ENCODE measurements around the gene MGAT4C. TPM values are rescaled to one million over a fixed set of nuclear protein-coding genes. Genes with fewer than 3 reads are reported as not detected.

Gene MGAT4C
- total RNA-seq, 1 experiment from 2014 or later: 10.3 TPM

- TF ChIP-seq CTCF (conservative IDR thresholded peaks at IDR 0.05; ENCODE audit: low read depth, low read length) (no peak), EZH2 (IDR thresholded peaks at IDR 0.05; ENCODE audit: borderline replicate concordance, low read depth, low read length, poor library complexity, severe bottlenecking) (no peak)
- H3K4me1 ChIP-seq (ENCODE audit: insufficient read depth, low read length, poor library complexity, severe bottlenecking): peaks cover 56% of the 10 kb centered on the region
- ChIA-PET POLR2A (ENCODE audit: low non-redundant PET) (no interaction called here), CTCF (no interaction called here)
- no peaks in the 10 kb centered on the region for H3K27me3 ChIP-seq (replicated peaks; ENCODE audit: insufficient read depth, low read depth, low read length, poor library complexity)
- H3K9me3 ChIP-seq (ENCODE audit: low read depth, low read length, poor library complexity, severe bottlenecking): no peaks in the 10 kb centered on the region
- no peak overlapping the region for H3K4me3 ChIP-seq (ENCODE audit: low read depth, low read length, poor library complexity, severe bottlenecking)
- H3K36me3 ChIP-seq (ENCODE audit: insufficient read depth, low read length, poor library complexity, severe bottlenecking): no peaks in the 10 kb centered on the region
- BruUV-seq (replicated peaks): TSS peak; percentile 7
- H3K27ac ChIP-seq (ENCODE audit: low read depth, low read length, poor library complexity, severe bottlenecking): peak overlapping the region; percentile 60
- intact Hi-C loops (cut with micrococcal nuclease; ENCODE audit: unreplicated experiment): no loop called here
- DNase-seq (ENCODE audit: low spot score): no peak
Observed at GRCh38 chr12:86234316-86234855, 21.8 kb downstream of the MGAT4C start.

DNA sequence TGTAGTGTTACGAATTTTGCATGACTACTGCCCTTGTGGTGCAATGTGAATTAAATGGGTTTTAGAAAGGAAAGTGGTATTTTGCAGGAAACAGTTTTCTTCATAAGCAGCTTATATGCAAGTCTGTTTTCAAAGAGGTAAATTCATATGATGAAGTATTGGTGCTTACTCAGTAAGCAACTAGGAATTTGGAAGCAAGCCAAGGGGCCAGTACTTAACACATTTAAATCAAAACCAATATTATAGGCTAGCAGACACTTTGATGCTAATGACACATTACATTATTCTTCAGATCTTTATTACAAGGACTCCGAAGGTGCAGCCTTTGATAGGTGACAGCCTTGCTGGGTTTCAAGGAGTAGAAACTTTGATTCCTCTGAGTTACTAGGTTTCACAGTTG lies 23.1 kb downstream of the MGAT4C start:
- CTCF ChIA-PET: no interaction called here
- DNase-seq (ENCODE audit: low spot score): peak; percentile 62
- POLR2A ChIA-PET (ENCODE audit: low non-redundant PET): no interaction called here
- Histone ChIP-seq H3K4me1 (ENCODE audit: insufficient read depth, low read length, poor library complexity, severe bottlenecking) (peaks cover 46% of the 10 kb centered on the region), H3K4me3 (ENCODE audit: low read depth, low read length, poor library complexity, severe bottlenecking) (no peak overlapping the region), H3K27ac (ENCODE audit: low read depth, low read length, poor library complexity, severe bottlenecking) (peak overlapping the region; percentile 31), H3K27me3 (replicated peaks; ENCODE audit: insufficient read depth, low read depth, low read length, poor library complexity) (no peaks in the 10 kb centered on the region), H3K9me3 (ENCODE audit: low read depth, low read length, poor library complexity, severe bottlenecking) (no peaks in the 10 kb centered on the region), H3K36me3 (ENCODE audit: insufficient read depth, low read length, poor library complexity, severe bottlenecking) (no peaks in the 10 kb centered on the region)
- no peak for TF ChIP-seq CTCF (conservative IDR thresholded peaks at IDR 0.05; ENCODE audit: low read depth, low read length)
- no peak for TF ChIP-seq EZH2 (IDR thresholded peaks at IDR 0.05; ENCODE audit: borderline replicate concordance, low read depth, low read length, poor library complexity, severe bottlenecking)
- intact Hi-C loops (cut with micrococcal nuclease; ENCODE audit: unreplicated experiment): no loop called here
- BruUV-seq (replicated peaks): no TSS peak

DNA sequence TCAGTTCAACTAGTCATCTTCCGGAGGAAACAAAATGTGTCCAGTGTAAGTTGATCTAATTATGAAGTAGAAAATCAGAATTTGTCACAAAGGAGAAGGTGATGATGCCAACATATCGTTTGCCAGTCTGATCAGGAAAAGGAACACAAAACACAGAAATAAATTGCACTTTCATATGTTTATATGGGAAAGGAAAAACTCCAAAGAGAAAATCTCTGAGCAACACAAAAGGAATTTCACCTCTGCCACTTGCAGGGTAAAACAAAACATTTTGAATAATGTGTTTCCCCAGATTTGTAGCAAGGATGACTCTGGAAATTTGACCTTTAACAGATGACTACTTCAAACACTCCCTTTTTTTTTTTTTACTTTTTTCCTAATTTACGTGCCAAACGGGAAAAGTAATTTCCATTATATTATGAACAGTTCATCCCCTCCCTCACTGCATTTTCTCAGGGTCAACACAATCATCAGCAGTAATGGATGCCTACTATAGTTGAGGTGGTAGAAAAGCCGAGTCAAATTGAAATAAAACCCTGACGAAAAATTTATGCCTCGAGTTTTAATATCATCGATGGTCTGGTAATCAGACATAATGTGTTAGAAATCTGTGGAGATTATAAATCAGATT lies 25.6 kb downstream of the MGAT4C start:
- H3K27ac ChIP-seq (ENCODE audit: low read depth, low read length, poor library complexity, severe bottlenecking): no peak overlapping the region
- peaks cover 8% of the 10 kb centered on the region for H3K36me3 ChIP-seq (ENCODE audit: insufficient read depth, low read length, poor library complexity, severe bottlenecking)
- intact Hi-C loops (cut with micrococcal nuclease; ENCODE audit: unreplicated experiment): no loop called here
- no peak for TF ChIP-seq EZH2 (IDR thresholded peaks at IDR 0.05; ENCODE audit: borderline replicate concordance, low read depth, low read length, poor library complexity, severe bottlenecking)
- no peak for TF ChIP-seq CTCF (conservative IDR thresholded peaks at IDR 0.05; ENCODE audit: low read depth, low read length)
- ChIA-PET POLR2A (ENCODE audit: low non-redundant PET) (no interaction called here), CTCF (no interaction called here)
- no peak for DNase-seq (ENCODE audit: low spot score)
- H3K4me1 ChIP-seq (ENCODE audit: insufficient read depth, low read length, poor library complexity, severe bottlenecking): peaks cover 31% of the 10 kb centered on the region
- no TSS peak for BruUV-seq (replicated peaks)
- H3K27me3 ChIP-seq (replicated peaks; ENCODE audit: insufficient read depth, low read depth, low read length, poor library complexity): no peaks in the 10 kb centered on the region
- H3K9me3 ChIP-seq (ENCODE audit: low read depth, low read length, poor library complexity, severe bottlenecking): peaks cover 11% of the 10 kb centered on the region
- no peak overlapping the region for H3K4me3 ChIP-seq (ENCODE audit: low read depth, low read length, poor library complexity, severe bottlenecking)
